DOHH2 (cell line): ENCODE measurements around the gene AGBL5.

Source experiments
- H3F3A ChIP-seq: fragments of 200-600 bp; sonication (generic), shearing (Covaris generic); 2 replicates; pipeline ENCODE4 v1.6.0; 2016; ENCODE audit warnings: antibody characterized with exemption, mild to moderate bottlenecking; ENCODE audit not compliant: control insufficient read depth, insufficient read depth
- H3K27ac ChIP-seq: fragments of 200-600 bp; sonication (generic); 2 replicates; pipeline ENCODE4 v1.5.1; 2014; ENCODE audit warnings: low read depth, mild to moderate bottlenecking, low read length, moderate library complexity
- H3K27me3 ChIP-seq: fragments of 200-600 bp; sonication (generic); 2 replicates; pipeline ENCODE4 v1.6.1; 2014; ENCODE audit warnings: mild to moderate bottlenecking, low read length, mixed read lengths; ENCODE audit not compliant: control insufficient read depth
- H3K36me3 ChIP-seq: fragments of 200-600 bp; sonication (generic); 2 replicates; pipeline ENCODE4 v1.6.1; 2014; ENCODE audit warnings: mild to moderate bottlenecking, low read length, moderate library complexity, mixed read lengths; ENCODE audit not compliant: control insufficient read depth
- H3K4me1 ChIP-seq: fragments of 200-600 bp; sonication (generic); 2 replicates; pipeline ENCODE4 v1.6.1; 2014; ENCODE audit warnings: mild to moderate bottlenecking, low read length, mixed read lengths; ENCODE audit not compliant: control insufficient read depth
- H3K4me2 ChIP-seq: fragments of 200-600 bp; sonication (generic); 2 replicates; pipeline ENCODE4 v1.6.0; 2014; ENCODE audit warnings: mild to moderate bottlenecking, low read length, moderate library complexity
- H3K4me3 ChIP-seq: fragments of 200-600 bp; sonication (generic); 2 replicates; pipeline ENCODE4 v1.5.1; 2014; ENCODE audit warnings: mild to moderate bottlenecking, low read length, mixed read lengths
- H3K79me2 ChIP-seq: fragments of 200-600 bp; sonication (generic); 2 replicates; pipeline ENCODE4 v1.6.1; 2014; ENCODE audit warnings: mild to moderate bottlenecking, low read length, mixed read lengths; ENCODE audit not compliant: control insufficient read depth
- H3K9me2 ChIP-seq: fragments of 200-600 bp; sonication (generic); replicated peaks from 2 replicates; pipeline ENCODE4 v1.6.1; 2014; ENCODE audit warnings: mild to moderate bottlenecking, low read length, mixed read lengths; ENCODE audit not compliant: control insufficient read depth
- H3K9me3 ChIP-seq: fragments of 200-600 bp; sonication (generic); 2 replicates; pipeline ENCODE4 v1.6.1; 2014; ENCODE audit warnings: antibody characterized with exemption, low read length, mixed read lengths; ENCODE audit not compliant: control insufficient read depth, insufficient read depth
- H4K20me1 ChIP-seq: fragments of 200-600 bp; sonication (generic); 2 replicates; pipeline ENCODE4 v1.6.0; 2014; ENCODE audit warnings: low read depth, mild to moderate bottlenecking, antibody characterized with exemption, low read length, moderate library complexity; ENCODE audit not compliant: control insufficient read depth, insufficient read depth
- CTCF ChIP-seq: fragments of 200-600 bp; sonication (generic); IDR thresholded peaks from one replicate; pipeline ENCODE4 v1.5.1; 2014; ENCODE audit warnings: antibody characterized with exemption, mild to moderate bottlenecking, low read depth, low read length; ENCODE audit not compliant: poor library complexity, severe bottlenecking
- EZH2phosphoT487 ChIP-seq: fragments of 200-600 bp; sonication (generic); IDR thresholded peaks from 2 replicates; pipeline ENCODE4 v1.6.1; 2017; ENCODE audit warnings: borderline replicate concordance, mild to moderate bottlenecking, antibody characterized with exemption, low read length, moderate library complexity, mixed read lengths

The AGBL5 gene

DNA sequence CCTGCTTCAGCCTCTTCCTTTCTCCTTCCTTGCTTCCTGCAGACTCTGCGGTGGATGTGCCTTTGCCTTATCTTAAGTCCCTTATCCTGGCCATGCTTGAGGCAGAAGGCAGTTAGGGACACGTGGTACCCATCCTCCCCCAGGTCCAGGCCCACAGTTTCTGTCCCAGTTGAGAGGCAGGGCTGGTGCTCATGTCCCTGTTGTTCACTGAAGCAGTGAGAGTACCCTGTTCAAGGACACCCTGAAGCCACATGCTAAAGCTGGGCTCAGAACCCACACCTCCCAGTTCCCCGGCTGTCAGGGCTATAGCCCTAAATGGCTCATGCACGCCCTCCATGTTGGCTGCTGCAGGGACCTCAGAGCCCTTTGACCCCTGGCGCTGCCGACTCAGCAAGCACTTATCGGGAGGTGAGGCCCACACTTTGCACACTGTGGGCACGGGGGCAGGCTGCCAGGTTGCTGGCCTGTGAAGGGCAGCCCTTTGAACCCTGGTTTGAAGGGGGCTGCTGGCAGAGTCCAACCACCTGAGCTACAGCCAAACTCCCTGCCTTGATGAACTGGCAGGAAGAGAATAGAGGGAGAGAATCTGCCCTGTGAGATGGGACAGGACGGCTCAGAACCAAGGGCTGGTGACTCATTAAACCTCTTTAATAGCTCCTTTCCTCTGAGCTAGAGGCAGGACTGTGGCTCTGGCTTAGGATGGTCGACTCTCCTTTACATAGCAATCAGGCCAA, 41.4 kb downstream of the AGBL5 start:
- H3K27ac ChIP-seq: no peak overlapping the region
- H3K4me1 ChIP-seq: peaks cover 11% of the 10 kb centered on the region
- H3K27me3 ChIP-seq: no peaks in the 10 kb centered on the region
- H3K4me3 ChIP-seq: no peak overlapping the region
- no peaks in the 10 kb centered on the region for H3K79me2 ChIP-seq
- H3F3A ChIP-seq: no peaks in the 10 kb centered on the region
- H4K20me1 ChIP-seq: no peaks in the 10 kb centered on the region
- no peak for TF ChIP-seq CTCF
- no peak for TF ChIP-seq EZH2phosphoT487
- no peak overlapping the region for H3K4me2 ChIP-seq
- no peaks in the 10 kb centered on the region for H3K9me3 ChIP-seq
- H3K36me3 ChIP-seq: no peaks in the 10 kb centered on the region
- H3K9me2 ChIP-seq: no peaks in the 10 kb centered on the region

DNA sequence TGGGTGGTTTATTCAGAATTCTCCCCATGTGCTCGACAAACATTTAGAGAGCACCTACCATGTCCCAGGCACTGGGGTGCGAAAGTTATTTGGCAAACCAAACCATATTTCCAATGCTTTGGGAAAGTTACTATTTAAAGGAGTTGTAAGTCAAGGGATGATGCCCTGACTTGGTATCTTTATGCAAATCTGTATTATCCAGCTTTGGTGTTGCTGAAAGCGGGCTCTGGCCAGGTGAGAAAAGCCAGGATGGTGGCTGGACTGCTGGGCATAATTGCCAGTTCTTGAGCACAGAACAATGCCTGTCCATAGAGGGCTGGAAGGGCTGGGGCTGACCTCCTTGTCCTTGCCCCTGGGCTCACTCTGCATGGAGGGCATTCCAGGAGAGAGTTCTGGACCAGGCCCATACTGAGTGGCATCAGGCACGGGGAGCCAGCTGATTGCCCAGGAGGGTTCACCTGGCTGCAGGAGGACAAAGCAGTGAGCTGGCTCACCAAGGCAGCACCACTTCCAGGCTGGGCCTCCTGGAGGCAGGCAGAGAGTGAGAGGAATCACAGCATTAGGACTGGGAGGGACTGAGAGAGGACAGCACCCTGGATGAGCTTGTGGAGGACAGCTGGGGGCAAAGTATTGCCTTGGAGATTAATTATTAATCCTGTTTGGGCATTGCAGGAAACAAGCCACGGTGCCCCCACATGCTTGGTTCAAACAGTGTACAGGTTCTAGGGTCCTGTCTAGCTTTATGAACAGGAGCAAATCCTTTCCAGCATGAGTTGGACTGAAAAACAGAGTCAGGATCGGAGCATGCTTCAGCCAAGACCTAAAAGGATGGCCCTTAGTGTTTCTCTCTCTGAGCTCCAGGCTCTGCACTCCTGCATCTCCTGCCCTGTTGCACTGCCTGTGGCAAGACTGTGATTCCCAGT, 42.2 kb downstream of the AGBL5 start:
- H3K4me1 ChIP-seq: peaks cover 11% of the 10 kb centered on the region
- no peaks in the 10 kb centered on the region for H3K9me3 ChIP-seq
- no peak overlapping the region for H3K4me2 ChIP-seq
- H3F3A ChIP-seq: no peaks in the 10 kb centered on the region
- H3K27ac ChIP-seq: no peak overlapping the region
- H3K36me3 ChIP-seq: no peaks in the 10 kb centered on the region
- TF ChIP-seq EZH2phosphoT487 (no peak), CTCF (no peak)
- H3K4me3 ChIP-seq: no peak overlapping the region
- H4K20me1 ChIP-seq: no peaks in the 10 kb centered on the region
- H3K79me2 ChIP-seq: no peaks in the 10 kb centered on the region
- no peaks in the 10 kb centered on the region for H3K27me3 ChIP-seq
- H3K9me2 ChIP-seq: no peaks in the 10 kb centered on the region

GRCh38 chr2:27094353-27094984, 43.0 kb downstream of the AGBL5 start:
- Histone ChIP-seq H4K20me1 (no peaks in the 10 kb centered on the region), H3K4me1 (peaks cover 11% of the 10 kb centered on the region), H3K4me2 (no peak overlapping the region), H3F3A (no peaks in the 10 kb centered on the region), H3K4me3 (no peak overlapping the region), H3K9me2 (no peaks in the 10 kb centered on the region), H3K27me3 (no peaks in the 10 kb centered on the region), H3K27ac (no peak overlapping the region), H3K36me3 (no peaks in the 10 kb centered on the region), H3K9me3 (no peaks in the 10 kb centered on the region), H3K79me2 (no peaks in the 10 kb centered on the region)
- TF ChIP-seq CTCF: no peak
- TF ChIP-seq EZH2phosphoT487: no peak
